BJ (cell line): ENCODE data around the gene RPS6KC1. TPM values are rescaled to one million over a fixed set of nuclear protein-coding genes. Genes with fewer than 3 reads are reported as not detected.
"Not testable (repeated sequence)": the region's sequence is repeated elsewhere in the genome, so short reads cannot be mapped to it uniquely, and the experiment has no call there.

ENCODE experiments used
- CTCF ChIA-PET: fragments of 350-600 bp; formaldehyde crosslinking; extraction: SDS; loops from one replicate; lab custom pipeline; 2021; ENCODE audit warnings: antibody characterized with exemption, inconsistent platforms; lab: Yijun Ruan, JAX
- POLR2A ChIA-PET: fragments of 300-600 bp; sonication (Branson Sonifier 250); formaldehyde crosslinking; extraction: SDS; loops from one replicate; lab custom pipeline; 2021; ENCODE audit warnings: antibody characterized with exemption; lab: Charles Lee
- DNase-seq: peaks from one replicate; pipeline ENCODE4 v3.0.0-alpha.2; 2011; ENCODE audit warnings: low read depth
- H3K27me3 ChIP-seq: 2 replicates; pipeline ENCODE4 v1.6.0; 2011; ENCODE audit warnings: low read length; ENCODE audit not compliant: control insufficient read depth, insufficient read depth
- H3K36me3 ChIP-seq: 2 replicates; pipeline ENCODE4 v1.5.1; 2011; ENCODE audit warnings: low read length; ENCODE audit not compliant: control insufficient read depth, insufficient read depth
- H3K4me3 ChIP-seq: 2 replicates; pipeline ENCODE4 v1.5.1; 2011; ENCODE audit warnings: low read depth, mild to moderate bottlenecking, control low read depth, low read length
- CTCF ChIP-seq: IDR thresholded peaks from 2 replicates; pipeline ENCODE4 v1.5.1; 2011; ENCODE audit warnings: low read depth, mild to moderate bottlenecking, control low read depth, inconsistent platforms, low read length, moderate library complexity; ENCODE audit not compliant: insufficient read depth
- polyA plus RNA-seq: library from polyadenylated mRNA; depleted of rRNA; stranded (reverse); fragments of >200 nt; gene quantifications from 2 replicates; pipeline ENCODE4 v1.2.3, GENCODE V29; 2011

RPS6KC1 gene
- polyA plus RNA-seq, 1 experiment: 6.7 TPM

- ChIA-PET CTCF (interaction anchor here (1.4 kb wide), 1 partner anchor 350 kb away, joined by 6 read pairs; no protein-coding TSS in a partner anchor), POLR2A (no interaction called here)
- H3K36me3 ChIP-seq: no peaks in the 10 kb centered on the region
- DNase-seq: peak; percentile 92
- no peak for TF ChIP-seq CTCF
- peaks cover 1% of the 10 kb centered on the region; the same call in 1 of the 2 replicates for H3K27me3 ChIP-seq
- peak within 1 kb of the TSS; percentile 84 for H3K4me3 ChIP-seq
Measured at GRCh38 chr1:213015099-213016050, 35.7 kb upstream of the RPS6KC1 start, which contains the start of gene ANGEL2. TSS of gene ANGEL2 (minus strand) at chr1:213015867. CDS start at chr1:213015671, 196 bp downstream.

- DNase-seq: no peak
- POLR2A ChIA-PET: no interaction called here
Measured at GRCh38 chr1:213017447-213018273, 33.4 kb upstream of the RPS6KC1 start.

GRCh38 chr1:213019450-213019849 lies 31.6 kb upstream of the RPS6KC1 start:
- POLR2A ChIA-PET: no interaction called here
- CTCF ChIA-PET: no interaction called here
- no peak for DNase-seq
- no peak for TF ChIP-seq CTCF
- H3K4me3 ChIP-seq: no peak overlapping the region
- H3K36me3 ChIP-seq: no peaks in the 10 kb centered on the region
- H3K27me3 ChIP-seq: peaks cover 2% of the 10 kb centered on the region; the same call in 1 of the 2 replicates

More at GRCh38 chr1:213017447-213018273, 33.4 kb upstream of the RPS6KC1 start:
- H3K36me3 ChIP-seq: no peaks in the 10 kb centered on the region
- CTCF ChIA-PET: no interaction called here
- H3K27me3 ChIP-seq: peaks cover 2% of the 10 kb centered on the region; the same call in 1 of the 2 replicates
- no peak for TF ChIP-seq CTCF
- H3K4me3 ChIP-seq: no peak overlapping the region

- TF ChIP-seq CTCF: no peak
- ChIA-PET POLR2A (no interaction called here), CTCF (no interaction called here)
- Histone ChIP-seq H3K36me3 (no peaks in the 10 kb centered on the region), H3K27me3 (peaks cover 2% of the 10 kb centered on the region; the same call in 1 of the 2 replicates), H3K4me3 (no peak overlapping the region)
- DNase-seq: no peak
Measured at GRCh38 chr1:213020016-213020415, 31.0 kb upstream of the RPS6KC1 start.

- H3K4me3 ChIP-seq, H3K27me3 ChIP-seq, H3K36me3 ChIP-seq, DNase-seq, CTCF ChIA-PET, POLR2A ChIA-PET: not testable (repeated sequence)
Measured at GRCh38 chr1:213027024-213027423, 24.0 kb upstream of the RPS6KC1 start.
